SK-N-MC (cell line): ENCODE measurements around the gene MIPOL1.
"Not testable (repeated sequence)": the region's sequence is repeated elsewhere in the genome, so short reads cannot be mapped to it uniquely, and the experiment has no call there.

Experiments
- EZH2 ChIP-seq: fragments of 200-600 bp; sonication (generic); IDR thresholded peaks from one replicate; pipeline ENCODE4 v1.6.1; 2017; ENCODE audit warnings: antibody characterized with exemption
- FOXP2 ChIP-seq: optimal IDR thresholded peaks from 2 replicates; pipeline ENCODE3; 2011; ENCODE audit warnings: mild to moderate bottlenecking, moderate library complexity; ENCODE audit not compliant: insufficient read depth; ENCODE audit errors: extremely low read length, control extremely low read depth
- POLR2AphosphoS5 ChIP-seq: IDR thresholded peaks from 2 replicates; pipeline ENCODE4 v1.6.1; 2012; ENCODE audit warnings: mild to moderate bottlenecking, low read depth, low read length, borderline replicate concordance

DNA sequence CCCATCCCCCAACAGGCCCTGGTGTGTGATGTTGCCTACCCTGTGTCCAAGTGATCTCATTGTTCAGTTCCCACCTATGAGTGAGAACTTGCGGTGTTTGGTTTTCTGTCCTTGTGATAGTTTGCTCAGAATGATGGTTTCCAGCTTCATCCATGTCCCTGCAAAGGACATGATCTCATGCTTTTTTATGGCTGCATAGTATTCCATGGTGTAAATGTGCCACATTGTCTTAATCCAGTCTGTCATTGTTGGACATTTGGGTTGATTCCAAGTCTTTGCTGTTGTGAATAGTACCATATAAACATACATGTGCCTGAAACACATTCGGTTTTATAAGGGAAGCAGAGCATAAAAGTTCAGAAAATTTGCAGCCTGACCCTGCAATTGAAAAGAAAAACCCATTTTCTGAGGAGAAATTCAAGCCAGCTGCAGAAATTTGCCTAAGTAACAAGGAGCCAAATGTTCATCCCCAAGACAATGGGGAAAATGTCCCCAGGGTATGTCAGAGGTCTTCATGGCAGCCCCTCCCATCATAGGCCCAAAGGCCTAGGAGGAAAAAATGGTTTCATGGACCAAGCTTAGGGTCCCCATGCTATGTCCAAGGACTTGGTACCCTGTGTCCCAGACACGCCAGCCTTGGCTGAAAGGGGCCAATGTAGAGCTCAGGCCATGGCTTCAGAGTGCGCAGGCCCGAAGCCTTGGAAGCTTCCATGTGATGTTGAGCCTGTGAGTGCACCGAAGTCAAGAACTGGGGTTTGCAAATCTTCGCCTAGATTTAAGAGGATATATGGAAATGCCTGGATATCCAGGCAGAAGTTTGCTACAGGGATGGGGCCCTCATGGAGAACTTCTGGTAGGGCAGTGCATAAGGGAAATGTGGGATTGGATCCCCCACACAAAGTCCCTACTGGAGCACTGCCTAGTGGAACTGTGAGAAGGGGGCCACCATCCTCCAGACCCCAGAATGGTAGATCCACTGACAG lies 8.2 kb downstream of the MIPOL1 start:
- not testable (repeated sequence) for TF ChIP-seq POLR2AphosphoS5, EZH2, FOXP2
